Measurements from ENCODE around the gene GAPDHS.

The GAPDHS gene

DNA sequence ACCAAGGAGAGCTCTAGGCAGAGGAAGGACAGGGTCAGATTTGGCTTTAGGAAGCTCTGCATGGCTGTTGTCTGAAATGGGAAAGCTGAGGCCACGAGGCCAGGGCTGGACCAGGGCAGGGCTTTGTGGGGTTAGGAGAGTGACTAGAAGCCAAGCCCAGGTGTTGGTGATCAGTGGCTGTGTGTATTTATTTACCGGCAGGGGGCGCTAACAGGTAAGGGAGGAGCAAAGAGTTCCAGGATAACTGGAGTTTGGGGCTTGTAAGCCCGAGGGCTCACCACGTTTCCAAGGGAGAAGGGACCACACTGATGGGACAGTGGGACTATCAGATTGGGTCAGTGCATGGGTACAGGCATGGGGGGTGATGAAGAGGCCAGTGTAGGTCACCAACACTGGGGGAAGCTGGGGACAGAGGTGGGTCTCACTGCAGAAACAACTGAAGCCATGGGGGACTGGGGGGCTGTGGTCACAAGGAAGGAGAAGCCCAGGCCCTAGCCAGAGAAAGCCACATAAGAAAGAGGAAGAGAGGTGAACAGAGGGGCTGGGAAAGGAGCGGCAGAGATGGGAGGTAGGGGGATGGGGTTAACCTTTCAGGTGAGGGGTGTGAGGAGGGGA, 16.0 kb downstream of the GAPDHS start:
- Histone ChIP-seq H3K9me3 (ENCODE audit: control insufficient read depth, low read length) (no peaks in the 10 kb centered on the region), H3K36me3 (ENCODE audit: control insufficient read depth, insufficient read depth, low read length) (no peaks in the 10 kb centered on the region), H3K27ac (ENCODE audit: insufficient read depth, low read depth, low read length, poor library complexity, severe bottlenecking) (no peak overlapping the region), H3K4me1 (ENCODE audit: control insufficient read depth, insufficient read depth, low read length) (peaks cover 7% of the 10 kb centered on the region), H3K4me3 (ENCODE audit: insufficient read depth, low read depth, low read length) (no peak overlapping the region), H3K27me3 (ENCODE audit: control insufficient read depth, insufficient read depth, low read length, poor library complexity, severe bottlenecking) (no peaks in the 10 kb centered on the region)
- 32 to 33% methylated on average over 6 of the region's 6 CpGs for WGBS, 2 experiments

DNA sequence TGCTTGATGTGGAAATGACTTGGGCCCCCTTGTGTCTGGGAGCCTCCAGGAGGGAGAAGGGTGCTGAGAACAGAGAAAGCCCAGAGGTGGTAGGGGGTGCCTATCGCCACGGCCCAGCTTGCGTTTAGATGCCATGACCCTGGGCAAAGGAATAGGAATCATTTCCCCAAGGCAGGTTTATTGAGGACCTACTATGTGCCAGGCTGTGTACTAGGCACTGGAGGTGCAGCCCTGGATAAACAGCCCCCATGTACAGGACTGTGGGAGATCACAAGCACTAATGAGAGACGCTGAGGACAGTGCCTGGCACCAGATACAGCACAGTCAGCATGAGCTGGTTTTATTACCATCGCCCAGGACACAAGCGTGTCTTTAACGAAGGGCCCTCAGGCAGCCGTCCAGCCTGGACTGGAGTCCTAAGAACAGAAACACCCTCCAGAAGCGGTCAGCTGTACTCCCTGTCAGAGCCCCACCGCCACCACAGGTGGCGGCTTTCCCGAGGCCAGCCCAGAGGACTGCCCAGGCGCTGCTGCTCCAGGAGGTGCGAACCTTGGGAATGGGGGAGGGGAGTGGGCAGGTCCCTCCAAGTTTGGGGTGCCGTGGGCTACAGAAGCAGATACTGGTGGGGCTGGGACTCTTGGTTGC, 16.7 kb downstream of the GAPDHS start:
- no peaks in the 10 kb centered on the region for H3K9me3 ChIP-seq (ENCODE audit: control insufficient read depth, low read length)
- H3K27ac ChIP-seq (ENCODE audit: insufficient read depth, low read depth, low read length, poor library complexity, severe bottlenecking) = no peak overlapping the region
- WGBS, 2 experiments = 94 to 95% methylated on average over 15 of the region's 15 CpGs
- H3K4me3 ChIP-seq (ENCODE audit: insufficient read depth, low read depth, low read length) = no peak overlapping the region
- no peaks in the 10 kb centered on the region for H3K36me3 ChIP-seq (ENCODE audit: control insufficient read depth, insufficient read depth, low read length)
- H3K27me3 ChIP-seq (ENCODE audit: control insufficient read depth, insufficient read depth, low read length, poor library complexity, severe bottlenecking) = no peaks in the 10 kb centered on the region
- peaks cover 4% of the 10 kb centered on the region for H3K4me1 ChIP-seq (ENCODE audit: control insufficient read depth, insufficient read depth, low read length)

DNA sequence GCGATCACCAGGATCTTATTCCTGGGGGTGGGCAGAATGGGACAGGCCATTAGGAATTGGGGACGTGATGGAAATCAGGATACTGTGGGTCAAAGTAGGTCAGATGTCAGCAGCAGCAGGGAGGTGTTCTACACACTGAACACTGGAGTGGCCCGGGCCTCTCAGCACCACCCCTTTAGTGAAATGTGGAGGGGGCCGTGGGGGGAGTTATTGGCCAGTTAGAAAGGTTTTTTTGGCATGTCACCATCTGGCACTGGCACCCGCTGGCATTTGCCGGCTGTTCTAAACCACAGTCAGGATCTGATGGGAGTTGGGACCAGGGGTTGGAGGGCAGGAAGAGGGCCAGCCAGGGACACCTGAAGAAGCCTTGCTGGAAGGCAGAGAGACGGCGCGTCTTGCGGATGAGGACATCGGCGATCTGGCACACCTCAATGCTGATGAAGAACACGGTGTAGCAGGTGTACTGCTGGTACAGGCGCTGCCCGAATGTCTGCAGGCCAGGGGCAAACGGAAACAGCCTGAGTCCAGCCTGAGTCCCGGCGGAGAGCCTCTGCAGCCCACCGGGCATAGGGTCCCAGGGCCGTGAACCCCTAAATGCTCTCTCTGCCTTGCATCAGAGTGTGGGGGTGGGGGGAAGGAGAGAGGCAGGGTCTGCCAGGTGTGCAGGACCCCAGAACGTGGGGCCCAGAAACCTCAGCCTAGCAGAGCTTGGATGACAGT, 18.0 kb downstream of the GAPDHS start:
- peaks cover 4% of the 10 kb centered on the region for H3K4me1 ChIP-seq (ENCODE audit: control insufficient read depth, insufficient read depth, low read length)
- no peaks in the 10 kb centered on the region for H3K36me3 ChIP-seq (ENCODE audit: control insufficient read depth, insufficient read depth, low read length)
- H3K4me3 ChIP-seq (ENCODE audit: insufficient read depth, low read depth, low read length) = no peak overlapping the region
- H3K27me3 ChIP-seq (ENCODE audit: control insufficient read depth, insufficient read depth, low read length, poor library complexity, severe bottlenecking) = peaks cover under 1% of the 10 kb centered on the region
- no peak overlapping the region for H3K27ac ChIP-seq (ENCODE audit: insufficient read depth, low read depth, low read length, poor library complexity, severe bottlenecking)
- H3K9me3 ChIP-seq (ENCODE audit: control insufficient read depth, low read length) = no peaks in the 10 kb centered on the region
- 94% methylated on average over 21 of the region's 21 CpGs for WGBS, 2 experiments

DNA sequence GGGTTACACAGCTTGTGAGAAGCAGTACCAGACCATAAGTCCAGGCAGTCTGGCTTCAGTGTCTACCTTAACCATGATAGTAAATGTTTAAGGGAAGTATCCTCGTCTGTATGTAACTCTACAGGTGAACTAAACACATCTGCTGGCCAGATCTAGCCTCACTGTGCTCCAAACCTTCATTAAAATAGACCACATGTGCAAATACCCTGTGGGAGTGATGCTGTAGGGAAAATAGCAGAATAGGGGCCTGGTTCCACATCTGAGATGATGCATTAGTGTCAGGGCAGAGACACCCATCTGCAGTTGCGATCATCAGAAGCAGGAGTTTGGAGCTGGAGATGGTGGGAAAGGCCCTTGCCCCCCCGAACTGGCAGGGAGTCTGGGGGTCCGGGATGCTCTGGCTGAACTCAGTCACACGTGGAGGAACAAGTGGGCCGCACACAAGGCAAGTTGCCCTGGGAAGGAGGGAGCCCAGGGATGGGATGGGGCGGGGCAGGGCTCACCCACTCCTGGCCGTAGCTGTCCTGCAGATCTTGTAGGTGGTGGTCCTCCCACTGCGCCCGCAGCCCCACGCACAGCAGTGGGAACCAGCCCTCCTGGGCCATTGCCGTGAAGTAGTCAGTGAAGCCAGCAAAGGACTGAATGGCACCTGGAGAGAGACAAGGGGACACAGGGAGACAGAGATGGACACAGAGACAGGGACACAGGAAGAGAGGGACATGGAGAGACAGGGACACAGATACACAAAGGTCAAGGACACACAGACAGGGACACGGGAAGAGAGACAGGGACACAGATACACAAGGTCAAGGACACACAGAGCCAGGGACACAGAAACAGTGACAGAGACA, 19.5 kb downstream of the GAPDHS start:
- Histone ChIP-seq H3K9me3 (ENCODE audit: control insufficient read depth, low read length) (no peaks in the 10 kb centered on the region), H3K4me3 (ENCODE audit: insufficient read depth, low read depth, low read length) (no peak overlapping the region), H3K36me3 (ENCODE audit: control insufficient read depth, insufficient read depth, low read length) (no peaks in the 10 kb centered on the region), H3K4me1 (ENCODE audit: control insufficient read depth, insufficient read depth, low read length) (no peaks in the 10 kb centered on the region), H3K27ac (ENCODE audit: insufficient read depth, low read depth, low read length, poor library complexity, severe bottlenecking) (no peak overlapping the region), H3K27me3 (ENCODE audit: control insufficient read depth, insufficient read depth, low read length, poor library complexity, severe bottlenecking) (peaks cover 14% of the 10 kb centered on the region)
- 85 to 87% methylated on average over 13 of the region's 13 CpGs for WGBS, 2 experiments

DNA sequence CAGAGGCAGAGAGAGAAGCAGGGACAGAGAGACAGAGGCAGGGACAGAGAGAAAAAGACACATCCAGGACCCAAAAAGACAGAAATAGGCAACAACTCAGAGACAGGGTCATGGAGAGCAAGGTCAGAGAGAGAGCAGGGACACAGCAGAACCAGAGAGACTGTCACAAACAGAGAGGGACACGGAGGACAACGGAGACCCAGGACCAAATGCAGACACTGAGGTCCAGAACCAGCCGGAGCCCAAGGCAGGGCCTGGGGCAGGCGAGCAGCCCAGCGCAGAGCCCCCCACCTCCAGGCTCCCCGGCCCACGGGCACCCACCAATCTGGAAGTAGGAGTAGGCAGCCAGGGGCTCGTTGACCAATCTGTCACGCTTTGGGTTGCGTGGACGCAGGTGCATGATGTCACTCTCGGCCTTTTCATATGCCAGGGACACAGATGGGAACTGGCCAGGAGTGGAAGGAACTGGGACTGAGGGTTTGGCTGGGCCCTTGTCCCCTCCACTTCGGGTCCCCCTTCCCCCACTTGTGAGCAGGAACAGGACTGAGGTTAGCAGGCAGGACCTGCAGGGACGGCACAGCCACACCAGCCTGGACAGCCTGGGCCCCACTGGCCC, 20.2 kb downstream of the GAPDHS start:
- no peak overlapping the region for H3K4me3 ChIP-seq (ENCODE audit: insufficient read depth, low read depth, low read length)
- peaks cover 21% of the 10 kb centered on the region for H3K27me3 ChIP-seq (ENCODE audit: control insufficient read depth, insufficient read depth, low read length, poor library complexity, severe bottlenecking)
- no peaks in the 10 kb centered on the region for H3K4me1 ChIP-seq (ENCODE audit: control insufficient read depth, insufficient read depth, low read length)
- no peaks in the 10 kb centered on the region for H3K9me3 ChIP-seq (ENCODE audit: control insufficient read depth, low read length)
- 78% methylated on average over 14 of the region's 14 CpGs for WGBS, 2 experiments
- no peak overlapping the region for H3K27ac ChIP-seq (ENCODE audit: insufficient read depth, low read depth, low read length, poor library complexity, severe bottlenecking)
- no peaks in the 10 kb centered on the region for H3K36me3 ChIP-seq (ENCODE audit: control insufficient read depth, insufficient read depth, low read length)

DNA sequence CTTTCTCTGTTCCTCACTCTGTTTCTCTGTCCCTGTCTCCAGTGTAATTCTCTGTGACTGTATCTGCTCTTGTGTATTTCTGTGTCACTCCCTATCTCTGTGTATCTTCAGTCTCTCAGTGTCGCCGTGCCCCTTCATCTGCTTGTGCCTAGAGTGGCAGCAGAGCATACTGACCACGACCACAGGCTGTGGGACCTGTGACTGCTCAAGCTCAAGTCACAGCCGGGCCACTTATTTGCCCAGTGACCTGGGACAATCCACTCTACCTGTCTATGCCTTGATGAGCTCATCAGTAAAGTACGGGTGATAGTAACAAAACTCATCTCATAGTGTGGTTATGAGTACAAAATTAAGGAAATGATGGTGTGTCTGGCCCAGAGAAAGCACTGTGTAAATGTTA, 20.8 kb downstream of the GAPDHS start:
- H3K27ac ChIP-seq (ENCODE audit: insufficient read depth, low read depth, low read length, poor library complexity, severe bottlenecking) = no peak overlapping the region
- H3K36me3 ChIP-seq (ENCODE audit: control insufficient read depth, insufficient read depth, low read length) = no peaks in the 10 kb centered on the region
- 78% methylated on average over 5 of the region's 5 CpGs for WGBS, 2 experiments
- H3K4me1 ChIP-seq (ENCODE audit: control insufficient read depth, insufficient read depth, low read length) = no peaks in the 10 kb centered on the region
- H3K4me3 ChIP-seq (ENCODE audit: insufficient read depth, low read depth, low read length) = no peak overlapping the region
- H3K27me3 ChIP-seq (ENCODE audit: control insufficient read depth, insufficient read depth, low read length, poor library complexity, severe bottlenecking) = peaks cover 27% of the 10 kb centered on the region
- no peaks in the 10 kb centered on the region for H3K9me3 ChIP-seq (ENCODE audit: control insufficient read depth, low read length)

DNA sequence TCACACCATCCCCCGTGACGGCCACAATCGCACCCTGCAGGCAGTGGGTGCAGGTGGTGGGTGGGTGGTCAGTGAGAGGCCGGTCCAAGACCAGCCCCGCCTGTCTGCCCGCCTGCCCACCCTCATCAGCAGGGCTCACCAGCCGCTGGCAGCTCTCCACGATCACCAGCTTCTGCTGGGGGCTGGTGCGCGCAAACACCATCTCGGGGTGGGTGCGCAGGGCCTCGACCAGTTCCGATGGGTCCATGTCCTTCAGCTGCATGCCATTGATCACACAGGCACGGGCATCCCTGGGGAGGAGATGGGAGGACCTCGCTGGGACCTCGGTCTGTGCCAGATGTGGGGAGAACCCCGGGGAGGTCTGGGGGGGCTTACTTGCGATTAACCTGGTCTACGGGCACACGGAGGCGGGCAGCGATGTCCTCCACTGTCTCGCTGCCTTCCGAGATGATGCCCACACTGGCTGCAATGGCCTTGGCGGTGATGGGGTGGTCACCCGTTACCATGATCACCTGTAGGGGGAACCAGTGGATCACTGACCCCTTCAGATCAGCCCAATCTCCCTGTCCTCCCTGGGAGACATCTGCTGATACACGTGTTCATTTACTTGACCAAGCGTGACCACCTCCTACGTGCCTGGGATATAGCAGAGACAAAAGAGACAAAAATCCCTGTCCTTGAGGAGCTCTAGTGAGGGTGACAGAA, 22.2 kb downstream of the GAPDHS start:
- H3K4me1 ChIP-seq (ENCODE audit: control insufficient read depth, insufficient read depth, low read length) = no peaks in the 10 kb centered on the region
- H3K9me3 ChIP-seq (ENCODE audit: control insufficient read depth, low read length) = no peaks in the 10 kb centered on the region
- H3K27me3 ChIP-seq (ENCODE audit: control insufficient read depth, insufficient read depth, low read length, poor library complexity, severe bottlenecking) = peaks cover 40% of the 10 kb centered on the region
- no peaks in the 10 kb centered on the region for H3K36me3 ChIP-seq (ENCODE audit: control insufficient read depth, insufficient read depth, low read length)
- H3K27ac ChIP-seq (ENCODE audit: insufficient read depth, low read depth, low read length, poor library complexity, severe bottlenecking) = no peak overlapping the region
- H3K4me3 ChIP-seq (ENCODE audit: insufficient read depth, low read depth, low read length) = no peak overlapping the region
- WGBS, 2 experiments = 73 to 74% methylated on average over 30 of the region's 30 CpGs

DNA sequence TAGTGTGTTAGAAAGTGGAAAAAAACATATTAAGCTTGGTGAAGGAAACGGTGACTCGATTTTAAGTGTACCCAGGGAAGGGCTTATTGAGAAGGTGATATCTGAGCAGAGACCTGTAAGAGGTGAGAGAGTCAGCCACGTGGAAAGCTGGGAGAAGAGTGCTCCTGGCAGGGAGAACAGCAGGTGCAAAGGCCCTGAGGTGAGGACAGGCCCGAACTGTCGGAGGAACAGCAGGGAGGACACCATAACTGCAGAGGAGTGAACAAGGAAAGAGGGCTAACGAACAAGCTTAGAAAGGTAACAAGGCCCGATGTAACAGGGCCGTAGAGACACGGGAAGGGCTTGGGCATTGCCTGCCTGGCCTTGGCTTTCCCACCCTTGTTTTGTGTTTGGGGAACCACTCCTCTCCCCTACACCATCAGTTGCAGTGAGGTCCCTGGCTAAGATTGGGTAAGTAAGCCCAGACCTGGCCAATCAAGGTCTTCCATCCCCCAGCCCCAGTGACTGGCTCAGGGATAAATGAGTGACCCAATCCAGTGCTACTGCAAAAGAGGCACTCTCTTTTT, 22.9 kb downstream of the GAPDHS start:
- H3K4me1 ChIP-seq (ENCODE audit: control insufficient read depth, insufficient read depth, low read length) = no peaks in the 10 kb centered on the region
- no peak overlapping the region for H3K4me3 ChIP-seq (ENCODE audit: insufficient read depth, low read depth, low read length)
- WGBS, 2 experiments = 88 to 89% methylated on average over 9 of the region's 9 CpGs
- H3K36me3 ChIP-seq (ENCODE audit: control insufficient read depth, insufficient read depth, low read length) = no peaks in the 10 kb centered on the region
- no peaks in the 10 kb centered on the region for H3K9me3 ChIP-seq (ENCODE audit: control insufficient read depth, low read length)
- peaks cover 46% of the 10 kb centered on the region for H3K27me3 ChIP-seq (ENCODE audit: control insufficient read depth, insufficient read depth, low read length, poor library complexity, severe bottlenecking)
- no peak overlapping the region for H3K27ac ChIP-seq (ENCODE audit: insufficient read depth, low read depth, low read length, poor library complexity, severe bottlenecking)

DNA sequence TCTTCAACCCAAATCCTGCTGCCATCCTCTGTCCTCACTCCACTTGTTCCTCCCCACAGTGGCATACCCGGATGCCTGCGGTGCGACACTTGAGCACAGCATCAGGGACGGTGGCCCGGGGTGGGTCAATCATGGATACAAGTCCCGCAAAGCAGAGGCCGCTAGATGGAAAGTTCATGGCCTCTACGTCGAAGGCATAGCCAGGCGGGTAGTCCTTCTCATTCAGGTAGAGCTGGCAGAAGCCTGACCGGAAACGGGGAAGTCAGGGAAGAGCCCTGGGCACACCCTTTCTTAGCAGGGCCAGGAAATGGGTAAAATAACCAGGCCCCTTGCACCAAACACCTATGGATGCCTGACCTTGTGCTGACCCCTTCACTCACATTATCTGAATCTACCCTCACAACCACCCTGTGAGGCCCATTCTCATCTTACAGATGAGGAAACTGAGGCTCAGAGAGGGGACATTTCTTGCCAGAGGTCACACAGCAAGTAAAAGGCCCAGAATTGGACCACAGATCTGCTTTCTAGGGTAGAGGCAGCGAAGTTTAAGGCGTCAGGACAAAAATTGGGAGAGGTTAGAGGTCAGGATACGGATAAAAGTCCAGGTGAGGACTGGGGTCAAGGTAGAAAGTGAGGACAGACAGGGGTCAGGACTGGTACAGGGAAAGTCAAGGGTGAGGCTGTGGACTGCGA, 23.7 kb downstream of the GAPDHS start:
- Histone ChIP-seq H3K4me1 (ENCODE audit: control insufficient read depth, insufficient read depth, low read length) (no peaks in the 10 kb centered on the region), H3K36me3 (ENCODE audit: control insufficient read depth, insufficient read depth, low read length) (no peaks in the 10 kb centered on the region), H3K9me3 (ENCODE audit: control insufficient read depth, low read length) (no peaks in the 10 kb centered on the region), H3K4me3 (ENCODE audit: insufficient read depth, low read depth, low read length) (no peak overlapping the region), H3K27ac (ENCODE audit: insufficient read depth, low read depth, low read length, poor library complexity, severe bottlenecking) (no peak overlapping the region), H3K27me3 (ENCODE audit: control insufficient read depth, insufficient read depth, low read length, poor library complexity, severe bottlenecking) (peaks cover 46% of the 10 kb centered on the region)
- WGBS, 2 experiments = 84 to 87% methylated on average over 16 of the region's 16 CpGs

Data from ectodermal cell (in vitro differentiated cells).